HTR-8/SVneo (cell line): Measurements from ENCODE around the gene DST.

Experiments used
- DNase-seq: peaks from one replicate; pipeline ENCODE4 v3.0.0; 2011; ENCODE audit warnings: low spot score, mixed read lengths; ENCODE audit not compliant: insufficient read length
- FAIRE-seq: peaks from 2 replicates; lab custom pipeline; 2011; peaks lifted over from hg19 to GRCh38; lab: Jason Lieb, UNC

The DST gene

GRCh38 chr6:56416247-56416646, 226.4 kb downstream of the DST start:
- FAIRE-seq (no peak), DNase-seq (no peak)

- no peak for FAIRE-seq
- DNase-seq = no peak
Observed at GRCh38 chr6:56408976-56409375, 233.7 kb downstream of the DST start.
